ENCODE results near the gene ATXN7.

Gene ATXN7

DNA sequence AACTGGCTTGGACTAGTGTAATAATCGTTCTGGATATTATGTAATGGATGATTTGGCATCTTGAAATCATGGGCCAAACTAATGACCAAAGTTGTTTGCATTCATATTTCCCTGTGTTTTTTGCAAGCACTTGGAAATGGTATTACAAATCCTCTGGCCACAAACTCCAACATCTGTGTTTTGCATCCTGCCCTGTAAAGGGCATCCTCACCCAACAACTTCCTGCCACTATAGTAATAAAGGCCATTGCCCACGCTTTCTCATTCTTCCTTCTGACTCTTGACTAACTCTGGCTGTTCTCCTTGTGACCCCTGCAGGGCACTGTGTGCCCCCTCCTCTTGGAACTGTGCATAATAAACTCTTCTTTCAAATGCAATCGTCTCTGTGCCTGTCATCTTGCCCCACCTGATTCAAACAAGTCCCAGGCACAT is 185.0 kb downstream of the ATXN7 start:
- Histone ChIP-seq H3K4me2 (ENCODE audit: low read depth, low read length, poor library complexity, severe bottlenecking) (no peak overlapping the region), H3K9me2 (replicated peaks; ENCODE audit: low read depth, low read length) (no peaks in the 10 kb centered on the region), H3K9ac (ENCODE audit: low read depth, low read length, poor library complexity, severe bottlenecking) (no peak overlapping the region)

DNA sequence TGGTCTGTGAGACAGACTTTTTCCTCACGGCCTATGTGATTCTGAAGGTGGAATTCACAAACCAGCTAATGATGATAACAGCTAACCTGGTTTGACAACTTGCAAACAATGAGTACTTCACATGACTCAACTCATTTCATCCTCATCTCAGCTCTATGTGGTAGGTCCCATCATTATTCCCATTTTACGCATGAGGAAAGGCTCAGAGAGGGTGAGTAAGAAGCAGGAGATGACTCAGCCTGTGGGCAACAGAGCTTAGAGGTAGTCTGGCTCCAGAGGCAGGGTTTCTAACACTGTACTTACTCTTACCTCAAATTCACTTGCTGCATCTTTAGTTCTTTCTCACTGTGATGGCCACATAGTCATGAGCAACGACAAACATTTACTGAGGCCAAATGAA is 185.5 kb downstream of the ATXN7 start:
- no peaks in the 10 kb centered on the region for H4K20me1 ChIP-seq (ENCODE audit: insufficient read depth, low read length, poor library complexity, severe bottlenecking)
- TF ChIP-seq EZH2phosphoT487 (IDR thresholded peaks at IDR 0.05; ENCODE audit: borderline replicate concordance) = no peak
- H3K9ac ChIP-seq (ENCODE audit: low read depth, low read length, poor library complexity, severe bottlenecking) = no peak overlapping the region
- no peaks in the 10 kb centered on the region for H3K79me2 ChIP-seq (ENCODE audit: insufficient read depth, low read length)
- H3K27me3 ChIP-seq (ENCODE audit: insufficient read depth, low read length, poor library complexity, severe bottlenecking) = no peaks in the 10 kb centered on the region
- H3K9me3 ChIP-seq (ENCODE audit: insufficient read depth, low read depth, low read length) = no peaks in the 10 kb centered on the region
- no peak overlapping the region for H2AFZ ChIP-seq (ENCODE audit: low read length)
- H3K4me3 ChIP-seq (ENCODE audit: low read length, poor library complexity, severe bottlenecking) = no peak overlapping the region
- H3F3A ChIP-seq (ENCODE audit: low read depth) = no peaks in the 10 kb centered on the region
- no peak overlapping the region for H3K4me2 ChIP-seq (ENCODE audit: low read depth, low read length, poor library complexity, severe bottlenecking)
- H3K9me2 ChIP-seq (replicated peaks; ENCODE audit: low read depth, low read length) = no peaks in the 10 kb centered on the region
- no peaks in the 10 kb centered on the region for H3K4me1 ChIP-seq (ENCODE audit: insufficient read depth, low read length, poor library complexity, severe bottlenecking)
- H3K36me3 ChIP-seq (ENCODE audit: insufficient read depth, low read length) = no peaks in the 10 kb centered on the region

More for the DNA sequence above, 185.0 kb downstream of the ATXN7 start:
- Histone ChIP-seq H3K4me1 (ENCODE audit: insufficient read depth, low read length, poor library complexity, severe bottlenecking) (no peaks in the 10 kb centered on the region), H3K36me3 (ENCODE audit: insufficient read depth, low read length) (no peaks in the 10 kb centered on the region), H3K9me3 (ENCODE audit: insufficient read depth, low read depth, low read length) (no peaks in the 10 kb centered on the region), H3K4me3 (ENCODE audit: low read length, poor library complexity, severe bottlenecking) (no peak overlapping the region), H3F3A (ENCODE audit: low read depth) (no peaks in the 10 kb centered on the region), H3K27me3 (ENCODE audit: insufficient read depth, low read length, poor library complexity, severe bottlenecking) (no peaks in the 10 kb centered on the region), H3K79me2 (ENCODE audit: insufficient read depth, low read length) (no peaks in the 10 kb centered on the region), H2AFZ (ENCODE audit: low read length) (no peak overlapping the region), H4K20me1 (ENCODE audit: insufficient read depth, low read length, poor library complexity, severe bottlenecking) (no peaks in the 10 kb centered on the region)
- TF ChIP-seq, protein P1, sequence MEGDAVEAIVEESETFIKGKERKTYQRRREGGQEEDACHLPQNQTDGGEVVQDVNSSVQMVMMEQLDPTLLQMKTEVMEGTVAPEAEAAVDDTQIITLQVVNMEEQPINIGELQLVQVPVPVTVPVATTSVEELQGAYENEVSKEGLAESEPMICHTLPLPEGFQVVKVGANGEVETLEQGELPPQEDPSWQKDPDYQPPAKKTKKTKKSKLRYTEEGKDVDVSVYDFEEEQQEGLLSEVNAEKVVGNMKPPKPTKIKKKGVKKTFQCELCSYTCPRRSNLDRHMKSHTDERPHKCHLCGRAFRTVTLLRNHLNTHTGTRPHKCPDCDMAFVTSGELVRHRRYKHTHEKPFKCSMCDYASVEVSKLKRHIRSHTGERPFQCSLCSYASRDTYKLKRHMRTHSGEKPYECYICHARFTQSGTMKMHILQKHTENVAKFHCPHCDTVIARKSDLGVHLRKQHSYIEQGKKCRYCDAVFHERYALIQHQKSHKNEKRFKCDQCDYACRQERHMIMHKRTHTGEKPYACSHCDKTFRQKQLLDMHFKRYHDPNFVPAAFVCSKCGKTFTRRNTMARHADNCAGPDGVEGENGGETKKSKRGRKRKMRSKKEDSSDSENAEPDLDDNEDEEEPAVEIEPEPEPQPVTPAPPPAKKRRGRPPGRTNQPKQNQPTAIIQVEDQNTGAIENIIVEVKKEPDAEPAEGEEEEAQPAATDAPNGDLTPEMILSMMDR (conservative IDR thresholded peaks at IDR 0.05; ENCODE audit: low read length) = no peak
- no peak for TF ChIP-seq EZH2phosphoT487 (IDR thresholded peaks at IDR 0.05; ENCODE audit: borderline replicate concordance)

DNA sequence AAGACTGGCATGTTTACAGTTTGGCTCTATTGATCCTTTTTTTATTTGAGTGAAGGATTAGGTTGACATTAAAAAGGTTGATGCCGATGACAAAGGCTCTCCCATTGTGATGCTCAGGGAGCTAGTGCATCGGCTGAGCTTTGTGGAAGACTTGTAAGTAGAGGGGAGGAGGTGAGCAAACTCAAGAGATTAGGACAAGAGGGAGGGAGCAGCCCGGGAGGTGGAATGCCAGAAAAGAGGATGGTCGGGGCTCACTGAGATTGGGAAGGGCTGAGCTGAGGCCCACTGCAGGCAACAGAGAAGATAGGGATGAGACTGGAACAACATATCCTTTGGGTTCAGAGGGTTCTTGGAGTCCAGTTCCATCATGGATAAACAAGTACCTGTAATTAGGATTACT is 186.2 kb downstream of the ATXN7 start:
- no peaks in the 10 kb centered on the region for H3K36me3 ChIP-seq (ENCODE audit: insufficient read depth, low read length)
- no peak overlapping the region for H3K9ac ChIP-seq (ENCODE audit: low read depth, low read length, poor library complexity, severe bottlenecking)
- H3K9me3 ChIP-seq (ENCODE audit: insufficient read depth, low read depth, low read length) = no peaks in the 10 kb centered on the region
- no peaks in the 10 kb centered on the region for H4K20me1 ChIP-seq (ENCODE audit: insufficient read depth, low read length, poor library complexity, severe bottlenecking)
- no peak overlapping the region for H2AFZ ChIP-seq (ENCODE audit: low read length)
- H3K4me2 ChIP-seq (ENCODE audit: low read depth, low read length, poor library complexity, severe bottlenecking) = no peak overlapping the region
- no peaks in the 10 kb centered on the region for H3K4me1 ChIP-seq (ENCODE audit: insufficient read depth, low read length, poor library complexity, severe bottlenecking)
- H3K9me2 ChIP-seq (replicated peaks; ENCODE audit: low read depth, low read length) = no peaks in the 10 kb centered on the region
- no peaks in the 10 kb centered on the region for H3K27me3 ChIP-seq (ENCODE audit: insufficient read depth, low read length, poor library complexity, severe bottlenecking)
- TF ChIP-seq EZH2phosphoT487 (IDR thresholded peaks at IDR 0.05; ENCODE audit: borderline replicate concordance) = no peak
- TF ChIP-seq, protein P1 (conservative IDR thresholded peaks at IDR 0.05; ENCODE audit: low read length) = no peak
- no peak overlapping the region for H3K4me3 ChIP-seq (ENCODE audit: low read length, poor library complexity, severe bottlenecking)
- no peaks in the 10 kb centered on the region for H3F3A ChIP-seq (ENCODE audit: low read depth)
- no peaks in the 10 kb centered on the region for H3K79me2 ChIP-seq (ENCODE audit: insufficient read depth, low read length)

Data from Loucy (cell line).